Left hindlimb (tissue), 1 donor: ENCODE measurements around the gene TYW5.
A peak's percentile ranks its signal among the peaks of the same experiment; 100 is the strongest.
"Not testable (repeated sequence)": the region's sequence is repeated elsewhere in the genome, so short reads cannot be mapped to it uniquely, and the experiment has no call there.

Source experiments
- DNase-seq: peaks from one replicate; pipeline ENCODE4 v3.0.0-alpha.2; 2018

TYW5 gene

DNA sequence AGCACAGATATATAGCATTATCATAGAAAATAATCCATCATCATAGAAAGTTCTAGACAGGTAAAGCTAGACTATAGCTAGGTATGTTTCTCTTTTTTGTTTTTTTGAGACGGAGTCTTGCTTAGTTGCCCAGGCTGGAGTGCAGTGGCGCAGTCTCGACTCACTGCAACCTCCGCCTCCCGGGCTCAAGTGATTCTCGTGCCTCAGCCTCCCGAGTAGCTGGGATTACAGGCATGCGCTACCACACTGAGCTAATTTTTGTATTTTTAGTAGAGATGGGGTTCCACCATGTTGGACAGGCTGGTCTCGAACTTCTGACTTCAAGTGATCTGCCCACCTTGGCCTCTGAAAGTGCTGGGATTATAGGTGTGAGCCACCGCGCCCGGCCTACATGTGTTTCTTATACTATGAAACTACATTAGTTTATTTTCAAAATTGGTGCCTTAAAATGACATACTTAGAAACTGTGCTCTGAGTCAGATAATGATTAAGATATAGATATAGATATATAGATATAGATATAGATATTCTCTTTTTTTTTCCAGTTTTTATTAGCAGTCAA is 42.7 kb downstream of the TYW5 start:
- DNase-seq: not testable (repeated sequence)

DNA sequence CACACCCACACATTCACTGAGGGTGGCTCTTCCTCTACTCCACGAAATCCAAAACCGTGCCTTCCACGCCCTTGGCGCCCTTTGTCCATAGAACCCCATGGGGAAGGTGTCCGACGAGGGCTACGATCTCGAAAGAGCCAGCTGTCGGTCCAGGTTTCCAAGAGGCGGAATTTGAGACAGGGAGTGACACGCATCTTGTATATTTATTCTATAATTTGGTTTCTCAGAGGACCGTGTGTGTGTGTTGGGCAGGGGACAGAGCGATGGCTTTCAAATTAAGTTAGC is 43.5 kb downstream of the TYW5 start:
- DNase-seq: no peak

DNA sequence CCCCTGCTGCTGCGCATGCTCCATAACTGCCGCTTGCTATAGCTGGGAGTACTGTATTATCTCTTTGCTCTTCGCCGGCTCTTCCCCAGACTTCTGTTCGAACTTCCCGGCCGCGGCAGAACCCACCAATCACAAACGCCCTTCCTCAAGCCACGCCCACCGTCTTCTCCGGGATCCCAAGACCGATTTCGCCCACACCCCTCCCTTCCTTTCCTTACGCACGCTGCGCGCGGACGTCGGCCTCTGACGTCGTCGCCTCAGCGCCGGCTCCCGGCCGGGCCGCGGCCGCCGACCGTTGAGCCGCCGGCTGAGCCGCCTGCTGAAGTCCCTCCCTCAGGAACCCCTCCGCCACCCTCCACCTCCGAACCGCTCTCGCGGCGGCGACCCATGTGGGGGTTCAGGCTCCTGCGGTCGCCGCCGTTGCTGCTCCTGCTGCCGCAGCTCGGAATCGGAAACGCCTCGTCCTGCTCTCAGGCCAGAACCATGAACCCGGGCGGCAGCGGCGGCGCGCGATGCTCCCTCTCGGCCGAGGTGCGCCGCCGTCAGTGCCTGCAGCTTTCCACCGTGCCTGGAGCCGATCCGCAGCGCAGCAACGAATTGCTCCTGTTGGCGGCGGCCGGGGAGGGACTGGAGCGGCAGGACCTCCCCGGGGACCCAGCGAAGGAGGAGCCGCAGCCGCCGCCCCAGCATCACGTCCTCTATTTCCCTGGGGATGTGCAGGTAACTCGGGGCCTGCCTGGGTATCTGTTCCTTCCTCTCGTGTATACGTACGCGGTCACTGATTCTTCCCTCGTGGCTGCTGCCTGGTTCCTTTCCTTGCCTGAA is 44.0 kb downstream of the TYW5 start, which contains the start of gene C2orf69:
Gene C2orf69 (plus strand): TSS at position 242 of the 825 bp plus-strand sequence. CDS start 146 bp downstream, at position 388.
- DNase-seq: peak; percentile 98

DNA sequence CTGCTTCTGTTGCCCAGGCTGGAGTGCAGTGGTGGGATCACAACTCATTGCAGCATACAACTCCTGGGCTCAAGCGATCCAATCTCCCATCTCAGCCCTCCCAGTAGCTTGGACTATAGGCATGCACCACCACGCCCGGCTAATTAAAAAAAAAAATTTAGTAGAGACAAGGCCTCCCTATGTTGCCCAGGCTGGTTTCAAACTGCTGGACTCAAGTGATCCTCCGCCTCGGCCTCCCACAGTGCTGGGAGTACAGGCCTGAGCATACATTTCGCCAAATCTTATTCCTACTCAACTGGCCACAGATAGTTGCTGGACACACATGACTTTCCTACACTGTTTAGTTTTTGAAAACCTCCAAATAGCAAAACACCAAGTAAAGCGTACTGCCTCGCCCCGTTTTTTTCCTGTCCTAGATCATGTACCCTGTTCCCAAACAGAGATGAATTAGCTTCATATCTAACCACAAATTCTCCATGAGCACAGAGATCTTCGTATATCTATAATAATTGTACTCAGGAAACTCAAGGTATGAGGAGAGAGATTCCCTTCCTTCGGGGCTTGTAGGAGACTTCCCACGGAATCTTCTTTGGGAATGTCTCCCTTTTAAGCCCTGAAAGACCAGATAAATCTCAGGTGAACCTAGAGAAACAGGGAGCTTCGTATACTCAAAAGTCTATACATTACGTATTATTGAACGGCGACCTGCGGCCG is 44.8 kb downstream of the TYW5 start:
- no peak for DNase-seq

DNA sequence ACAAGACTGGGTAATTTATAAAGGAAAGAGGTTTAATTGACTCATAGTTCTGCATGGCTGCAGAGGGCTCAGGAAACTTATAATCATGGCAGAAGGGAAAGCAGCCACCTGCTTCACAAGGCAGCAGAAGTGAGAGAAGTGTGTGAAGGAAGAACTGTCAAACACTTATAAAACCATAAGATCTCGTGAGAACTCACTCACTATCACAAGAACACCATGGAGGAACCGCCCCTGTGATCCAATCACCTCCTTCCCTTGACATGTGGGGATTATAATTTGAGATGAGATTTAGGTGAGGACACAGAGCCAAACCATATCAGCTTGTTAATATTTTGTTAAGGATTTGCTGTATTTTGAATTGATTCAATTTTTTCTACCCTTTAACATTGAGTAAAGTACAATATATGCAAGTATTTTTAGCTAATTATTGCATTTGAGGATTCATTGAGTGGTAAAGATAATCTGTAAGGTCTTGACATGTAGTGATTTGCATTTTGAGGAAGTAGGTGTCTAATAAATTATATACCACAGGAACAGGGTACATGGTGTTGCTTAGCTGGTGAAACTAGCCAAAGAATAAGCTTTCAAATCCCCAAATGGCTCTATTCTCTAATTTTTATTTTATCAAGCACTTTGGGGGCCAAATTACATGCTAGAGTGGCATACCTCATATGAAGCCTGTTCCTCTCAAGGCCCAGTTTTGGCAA is 48.1 kb downstream of the TYW5 start:
- no peak for DNase-seq

DNA sequence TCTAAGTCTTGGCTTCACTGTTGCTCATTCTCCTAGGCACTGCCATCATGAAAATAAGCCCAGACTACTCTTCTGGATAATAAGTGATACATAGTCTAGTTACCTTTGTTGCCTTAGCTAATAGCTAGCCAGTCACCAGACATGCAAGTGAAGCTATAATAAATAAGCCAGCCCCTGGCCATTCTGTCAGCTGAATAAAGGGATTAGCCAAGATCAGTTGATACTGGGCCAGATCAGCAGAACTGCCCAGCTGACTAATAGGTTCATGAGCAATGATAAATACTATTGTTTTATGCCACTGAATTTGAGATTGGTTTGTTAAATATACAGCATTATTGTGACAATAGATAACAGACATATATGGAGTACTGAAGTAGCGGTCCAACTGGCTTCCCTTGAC is 52.2 kb downstream of the TYW5 start:
- DNase-seq: no peak

DNA sequence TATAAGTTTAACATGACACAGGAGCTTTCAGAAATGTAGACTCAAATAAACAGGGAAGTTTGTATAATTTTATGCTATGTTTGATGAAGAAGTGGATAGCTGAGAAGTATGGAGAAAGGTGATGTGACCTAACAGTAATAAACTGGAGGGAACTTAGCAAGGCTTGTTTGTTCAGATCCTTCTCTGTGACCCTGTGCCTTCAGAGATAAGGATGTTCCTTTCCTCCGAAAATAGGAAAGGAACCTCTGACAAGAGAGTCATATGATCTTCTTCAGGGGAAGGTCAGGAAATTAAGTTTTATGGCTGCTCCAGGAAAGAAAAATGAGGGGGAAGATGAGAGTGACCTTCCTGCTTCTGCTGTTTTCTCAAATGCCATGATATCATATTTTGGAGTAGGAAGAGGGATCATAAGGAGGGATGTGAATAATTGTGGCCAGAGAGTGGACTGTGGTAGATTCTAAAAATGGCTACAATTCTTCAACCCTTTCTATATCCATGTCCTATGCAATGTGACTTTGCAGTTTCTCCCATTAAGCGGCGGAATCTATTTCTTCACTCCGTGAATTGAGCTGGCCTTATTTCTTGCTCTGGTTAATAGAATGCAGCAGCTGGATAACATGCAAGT is 52.7 kb downstream of the TYW5 start:
- no peak for DNase-seq

DNA sequence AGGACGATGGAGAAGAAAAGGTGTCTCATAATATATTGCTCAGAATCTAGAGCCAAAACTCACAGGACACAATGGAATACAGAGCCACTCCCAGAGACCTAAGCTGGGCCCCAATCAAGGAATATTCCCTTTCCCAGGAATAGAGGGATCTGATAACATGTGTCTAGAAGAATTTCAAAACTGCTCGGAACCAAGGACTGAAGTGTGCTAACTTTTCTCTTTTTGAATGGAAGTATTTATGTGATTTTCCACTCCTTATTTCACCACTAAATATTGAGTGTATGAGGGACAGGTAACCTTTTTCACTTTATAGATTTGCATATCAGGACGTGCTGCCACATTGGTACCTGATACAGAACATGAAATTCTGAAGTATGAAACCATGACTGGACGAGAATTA is 53.3 kb downstream of the TYW5 start:
- no peak for DNase-seq

DNA sequence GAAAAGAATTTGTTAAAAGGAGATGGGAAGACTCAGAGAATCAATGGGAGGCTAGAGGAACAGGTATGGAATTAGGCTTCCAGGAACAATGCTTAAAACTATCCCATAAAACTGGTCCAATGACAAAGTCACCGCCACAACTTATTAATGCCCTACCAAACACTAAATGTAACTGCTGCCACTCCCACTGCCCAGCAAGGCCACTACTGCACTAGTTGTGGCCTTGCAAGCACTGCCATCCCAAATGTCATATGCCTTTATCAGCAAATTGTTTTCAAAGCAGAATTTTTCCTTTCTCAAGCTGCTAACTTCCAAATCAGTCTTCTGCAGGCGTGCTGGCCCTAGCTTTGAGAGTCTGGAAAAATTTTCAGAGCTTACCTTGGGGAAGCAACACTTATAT is 58.7 kb downstream of the TYW5 start:
- DNase-seq: no peak

DNA sequence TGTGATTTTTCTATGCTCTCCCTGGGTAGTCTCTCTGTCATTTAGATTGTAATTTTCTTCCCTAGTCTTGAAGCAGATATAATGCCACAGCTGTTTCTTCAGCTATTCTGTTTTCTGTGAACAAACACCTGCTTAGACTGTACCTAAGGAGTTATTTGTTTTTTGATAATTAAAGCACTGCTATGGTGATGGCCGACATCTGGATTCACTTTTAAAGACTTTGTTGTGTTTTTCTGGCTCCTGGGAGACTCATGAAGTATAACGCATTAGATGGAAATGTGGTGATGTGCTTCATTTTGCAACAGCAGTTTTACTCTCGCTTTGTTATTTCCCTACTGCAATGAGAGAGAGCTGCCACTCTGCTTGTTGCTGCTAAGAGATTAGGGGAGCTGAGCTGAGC is 59.9 kb downstream of the TYW5 start:
- no peak for DNase-seq

DNA sequence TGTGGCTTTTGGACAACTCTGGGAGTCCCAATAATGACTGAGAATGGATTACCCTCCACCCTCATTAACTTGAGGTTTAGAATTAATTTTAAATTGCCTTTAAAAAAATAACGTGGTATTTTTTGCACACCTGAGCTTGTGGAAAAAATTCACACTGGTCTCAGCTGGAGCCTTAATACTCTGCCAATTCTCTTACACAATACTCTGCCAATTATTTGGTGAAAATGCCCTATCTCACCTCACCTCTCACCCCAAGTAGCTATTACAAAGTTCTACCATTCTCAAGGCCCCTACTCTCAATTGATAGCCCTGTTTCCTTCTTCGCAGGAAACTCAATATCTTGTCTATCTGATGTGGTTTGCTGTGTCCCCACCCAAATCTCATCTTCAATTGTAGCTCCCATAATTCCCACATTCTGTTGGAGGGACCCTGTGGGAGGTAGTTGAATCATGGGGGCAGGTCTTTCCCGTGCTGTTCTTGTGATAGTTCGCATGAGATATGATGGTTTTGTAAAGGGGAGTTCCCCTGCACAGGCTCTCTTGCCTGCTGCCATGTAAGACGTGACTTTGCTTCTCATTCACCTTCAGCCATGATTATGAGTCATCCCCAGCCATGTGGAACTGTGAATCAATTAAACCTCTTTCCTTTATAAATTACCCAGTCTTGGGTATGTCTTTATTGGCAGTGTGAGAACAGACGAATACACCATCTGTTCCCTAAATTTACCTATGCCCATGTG is 71.6 kb downstream of the TYW5 start:
- DNase-seq: no peak

DNA sequence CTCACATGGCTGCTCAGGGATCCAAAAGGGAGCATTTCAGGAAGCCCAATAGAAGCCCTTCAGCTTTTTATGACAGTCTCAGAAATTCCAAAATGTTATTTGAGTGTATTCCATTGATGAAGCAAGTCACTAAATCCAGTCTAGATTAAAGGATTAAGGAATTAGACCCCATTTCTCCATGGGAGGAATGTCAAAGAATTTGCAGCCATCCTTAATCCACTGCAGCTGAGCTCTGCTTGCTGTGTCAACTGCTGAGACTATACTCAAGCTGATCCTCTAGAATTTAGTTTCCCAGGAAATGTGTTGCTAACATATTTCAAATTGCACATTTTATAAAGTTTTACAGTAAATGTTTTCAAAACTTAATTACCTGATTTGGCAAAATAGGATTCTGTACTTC is 72.6 kb downstream of the TYW5 start:
- no peak for DNase-seq
